CD4-positive, alpha-beta T cell (primary cell): ENCODE measurements around the gene INPP5F. TPM values are rescaled to one million over a fixed set of nuclear protein-coding genes. Genes with fewer than 3 reads are reported as not detected.

Experiments used
- ATAC-seq: fragments of 200-7000 bp; cut with Tn5 transposase; one replicate; pipeline ENCODE4 v1.10.0; 2022; ENCODE audit warnings: mild to moderate bottlenecking; ENCODE audit not compliant: poor library complexity
- CTCF ChIA-PET: fragments of 350-600 bp; sonication (Branson Sonifier 250); formaldehyde crosslinking; loops from one replicate; lab custom pipeline; 2021; ENCODE audit warnings: antibody characterized with exemption, inconsistent platforms; lab: Charles Lee
- POLR2A ChIA-PET: fragments of 350-600 bp; sonication (Branson Sonifier 250); formaldehyde crosslinking; loops from one replicate; lab custom pipeline; 2021; ENCODE audit warnings: antibody characterized with exemption, inconsistent platforms; lab: Charles Lee
- DNase-seq, 14 experiments: peaks; one replicate each; pipeline ENCODE4 v3.0.0-alpha.2; 2013 to 2020; ENCODE audit warnings: mixed read lengths in 2 of 14
- H3K27ac ChIP-seq, 2 donors: one replicate each; pipeline versions ENCODE4 v1.5.1 to v1.7.0; 2013; ENCODE audit warnings: low read length in 2 of 2, low read depth in 1 of 2, mild to moderate bottlenecking in 1 of 2
- H3K27me3 ChIP-seq, 2 experiments: 1 replicate in 1 of 2; 2 replicates in 1 of 2; pipeline versions ENCODE4 v1.6.1 to v1.7.0; 2013; ENCODE audit warnings: low read length in 2 of 2, control low read depth in 1 of 2, mild to moderate bottlenecking in 1 of 2, moderate library complexity in 1 of 2; ENCODE audit not compliant: insufficient read depth in 2 of 2, control insufficient read depth in 1 of 2
- H3K36me3 ChIP-seq: one replicate; pipeline ENCODE4 v1.6.1; 2013; ENCODE audit warnings: low read length, control low read depth; ENCODE audit not compliant: insufficient read depth
- H3K4me1 ChIP-seq: one replicate; pipeline ENCODE4 v1.6.1; 2013; ENCODE audit warnings: low read length, control low read depth; ENCODE audit not compliant: insufficient read depth
- H3K4me3 ChIP-seq: one replicate; pipeline ENCODE4 v1.5.1; 2013; ENCODE audit warnings: mild to moderate bottlenecking, low read length, moderate library complexity
- H3K9me3 ChIP-seq, 2 experiments: 1 replicate in 1 of 2; 2 replicates in 1 of 2; pipeline versions ENCODE4 v1.6.1 to v1.7.0; 2013; ENCODE audit warnings: low read length in 2 of 2, mild to moderate bottlenecking in 2 of 2, control low read depth in 1 of 2, moderate library complexity in 1 of 2; ENCODE audit not compliant: control insufficient read depth in 1 of 2, insufficient read depth in 1 of 2
- H3K27ac Mint-ChIP-seq: one replicate; pipeline ENCODE4 v1.8.0; 2020; ENCODE audit warnings: mixed read lengths
- H3K27me3 Mint-ChIP-seq: one replicate; pipeline ENCODE4 v1.8.0; 2021; ENCODE audit warnings: mixed read lengths
- H3K36me3 Mint-ChIP-seq: one replicate; pipeline ENCODE4 v1.8.0; 2021; ENCODE audit warnings: low read depth, mixed read lengths
- H3K4me1 Mint-ChIP-seq: one replicate; pipeline ENCODE4 v1.8.0; 2021; ENCODE audit warnings: low read depth, mixed read lengths
- H3K4me3 Mint-ChIP-seq: one replicate; pipeline ENCODE4 v1.8.0; 2020; ENCODE audit warnings: mild to moderate bottlenecking, mixed read lengths
- H3K9me3 Mint-ChIP-seq: one replicate; pipeline ENCODE4 v1.8.0; 2020; ENCODE audit warnings: mixed read lengths
- CTCF ChIP-seq: fragments of 200-600 bp; IDR thresholded peaks from one replicate; pipeline ENCODE4 v1.8.0; 2022; ENCODE audit warnings: antibody characterized with exemption, mild to moderate bottlenecking
- intact Hi-C, 2 experiments: fragments of 100-400 bp; cut with DNase I in 1 of 2; cut with micrococcal nuclease in 1 of 2; formaldehyde crosslinking; loops; one replicate each; pipeline versions ENCODE4 v1.15.1 to v1.9.0; 2023 to 2025; cut with DNase I, micrococcal nuclease
- total RNA-seq, 174 experiments: library from RNA in 2 of 174; stranded (reverse) in 2 of 174; gene quantifications; one replicate each; pipeline ENCODE4 v1.2.3 and lab custom pipeline; 2021 to 2026

INPP5F gene
- total RNA-seq, 2 experiments from 2014 or later: 6.2 to 6.4 TPM

GRCh38 chr10:119753309-119753708 is 27.5 kb downstream of the INPP5F start:
- no peak for ATAC-seq
- no peak for TF ChIP-seq CTCF
- H3K4me3 ChIP-seq: no peak overlapping the region
- Mint-ChIP-seq H3K4me3 (no peak overlapping the region), H3K4me1 (peaks cover 8% of the 10 kb centered on the region), H3K27me3 (no peaks in the 10 kb centered on the region), H3K9me3 (no peaks in the 10 kb centered on the region), H3K27ac (no peak overlapping the region), H3K36me3 (peaks cover 15% of the 10 kb centered on the region)
- no peaks in the 10 kb centered on the region for H3K4me1 ChIP-seq
- no peak for DNase-seq
- H3K36me3 ChIP-seq: no peaks in the 10 kb centered on the region
- H3K27me3 ChIP-seq: no peaks in the 10 kb centered on the region
- ChIA-PET CTCF (interaction anchor here (1.0 to 1.7 kb wide), 2 partner anchors 17 to 106 kb away, joined by 3 read pairs; no protein-coding TSS in a partner anchor), POLR2A (no interaction called here)
- no peak overlapping the region for H3K27ac ChIP-seq
- intact Hi-C loops: loop anchor here in 1 of 2 experiments (5.0 kb wide), 1 partner anchor 164 kb away; no protein-coding TSS in a partner anchor
- no peaks in the 10 kb centered on the region for H3K9me3 ChIP-seq

DNA sequence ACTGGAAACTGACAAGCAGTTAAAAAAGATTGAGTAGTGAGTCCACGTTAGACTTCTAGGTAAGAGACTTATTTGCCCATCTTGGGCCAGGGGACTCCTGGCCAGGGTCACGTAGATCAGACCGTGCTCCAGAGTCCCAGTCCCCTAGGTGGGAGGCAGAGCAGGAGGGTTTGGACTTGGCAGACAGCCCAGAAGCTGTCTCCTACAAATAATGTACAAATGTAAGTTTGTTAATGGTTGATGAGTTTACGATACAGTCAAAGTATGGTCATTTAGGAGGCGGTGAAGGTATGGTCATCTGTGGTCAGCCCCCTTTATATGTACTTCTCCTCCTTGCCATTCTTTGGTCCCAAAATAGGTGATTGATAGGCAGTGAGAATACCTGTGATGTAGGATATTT is 28.2 kb downstream of the INPP5F start:
- no peaks in the 10 kb centered on the region for H3K4me1 ChIP-seq
- H3K4me3 ChIP-seq: no peak overlapping the region
- H3K27ac ChIP-seq: no peak overlapping the region
- no peaks in the 10 kb centered on the region for H3K9me3 ChIP-seq
- H3K27me3 ChIP-seq: no peaks in the 10 kb centered on the region
- H3K27me3 Mint-ChIP-seq: no peaks in the 10 kb centered on the region
- POLR2A ChIA-PET: no interaction called here
- TF ChIP-seq CTCF: no peak
- ATAC-seq (no peak), DNase-seq (no peak)
- H3K27ac Mint-ChIP-seq: no peak overlapping the region
- CTCF ChIA-PET: interaction anchor here (1.7 kb wide), 1 partner anchor 16 kb away, joined by 3 read pairs; no protein-coding TSS in a partner anchor
- no peaks in the 10 kb centered on the region for H3K36me3 ChIP-seq
- intact Hi-C loops: loop anchor here in 1 of 2 experiments (5.0 kb wide), 1 partner anchor 163 kb away; no protein-coding TSS in a partner anchor
- H3K36me3 Mint-ChIP-seq: peaks cover 16% of the 10 kb centered on the region
- no peaks in the 10 kb centered on the region for H3K9me3 Mint-ChIP-seq
- no peak overlapping the region for H3K4me3 Mint-ChIP-seq
- peaks cover 8% of the 10 kb centered on the region for H3K4me1 Mint-ChIP-seq

GRCh38 chr10:119754936-119755335 is 29.1 kb downstream of the INPP5F start:
- peaks cover 8% of the 10 kb centered on the region for H3K4me1 Mint-ChIP-seq
- H3K27ac Mint-ChIP-seq: no peak overlapping the region
- H3K9me3 Mint-ChIP-seq: no peaks in the 10 kb centered on the region
- no peaks in the 10 kb centered on the region for H3K27me3 ChIP-seq
- H3K36me3 ChIP-seq: no peaks in the 10 kb centered on the region
- ATAC-seq (no peak), DNase-seq (no peak)
- H3K36me3 Mint-ChIP-seq: peaks cover 16% of the 10 kb centered on the region
- H3K4me3 ChIP-seq: no peak overlapping the region
- no peaks in the 10 kb centered on the region for H3K27me3 Mint-ChIP-seq
- H3K27ac ChIP-seq: no peak overlapping the region
- ChIA-PET CTCF (no interaction called here), POLR2A (no interaction called here)
- no peaks in the 10 kb centered on the region for H3K4me1 ChIP-seq
- intact Hi-C loops: loop anchor here in 1 of 2 experiments (5.0 kb wide), 1 partner anchor 162 kb away; no protein-coding TSS in a partner anchor
- H3K9me3 ChIP-seq: no peaks in the 10 kb centered on the region
- TF ChIP-seq CTCF: no peak
- no peak overlapping the region for H3K4me3 Mint-ChIP-seq
